ENCODE results near the gene SLC1A2. TPM values are rescaled to one million over a fixed set of nuclear protein-coding genes. Genes with fewer than 3 reads are reported as not detected.

Gene SLC1A2
- total and polyA plus RNA-seq, 2 of the 4 experiments (the other 2 are of a cell fraction): 0.15 to 0.54 TPM

DNA sequence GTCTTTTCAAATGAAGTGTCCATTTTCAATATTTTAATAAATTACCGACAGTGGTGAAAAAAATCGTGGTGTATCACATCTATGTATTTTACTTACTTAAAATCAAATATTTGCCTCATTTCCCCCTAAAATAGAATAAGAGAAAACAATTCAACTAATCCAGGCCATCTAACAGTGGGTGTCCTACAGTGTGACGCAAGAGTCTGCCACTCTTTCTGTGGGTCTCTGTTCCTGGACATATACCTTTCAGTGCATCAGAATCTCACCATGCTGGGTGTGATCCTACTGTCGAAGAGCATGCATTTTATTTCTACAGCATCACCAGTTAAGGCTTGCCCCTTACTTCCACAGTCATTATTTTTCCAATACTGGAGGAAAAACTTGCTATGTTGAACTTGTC lies 169.2 kb downstream of the SLC1A2 start:
- CTCF ChIA-PET: no interaction called here
- TF ChIP-seq MXI1 (IDR thresholded peaks at IDR 0.05; ENCODE audit: borderline replicate concordance, low read depth, low read length): no peak
- no peak for TF ChIP-seq USF2 (IDR thresholded peaks at IDR 0.05; ENCODE audit: low read depth, low read length)
- no peak for TF ChIP-seq FOS (IDR thresholded peaks at IDR 0.05; ENCODE audit: low read depth, low read length)
- peak; percentile 50 for TF ChIP-seq CEBPB (IDR thresholded peaks at IDR 0.05; ENCODE audit: low read depth, low read length)
- Histone ChIP-seq H3K4me3 (ENCODE audit: insufficient read depth, low read depth, low read length) (no peak overlapping the region), H3K18ac (ENCODE audit: low read depth, low read length) (no peak overlapping the region), H4K91ac (ENCODE audit: insufficient read depth, low read depth, low read length) (no peak overlapping the region), H2AFZ (replicated peaks; ENCODE audit: low read length, poor library complexity) (no peak overlapping the region), H2AK9ac (replicated peaks; ENCODE audit: low read depth, low read length, poor library complexity) (no peak overlapping the region), H2BK5ac (ENCODE audit: low read depth, low read length, poor library complexity, severe bottlenecking) (no peak overlapping the region), H3K9ac (ENCODE audit: low read depth, low read length) (no peak overlapping the region), H2BK20ac (ENCODE audit: low read depth, low read length) (no peak overlapping the region), H4K20me1 (ENCODE audit: insufficient read depth, low read length) (no peaks in the 10 kb centered on the region), H3K56ac (ENCODE audit: extremely low read depth, insufficient read depth, low read length) (no peak overlapping the region), H3K27me3 (ENCODE audit: control insufficient read depth, insufficient read depth, low read length) (no peaks in the 10 kb centered on the region), H3K4me2 (ENCODE audit: low read depth, low read length) (no peak overlapping the region), H3K9me3 (ENCODE audit: control insufficient read depth, insufficient read depth, low read length) (no peaks in the 10 kb centered on the region; the same call in 1 of the 2 replicates), H3K27ac (ENCODE audit: insufficient read depth, low read length) (no peak overlapping the region), H3K14ac (replicated peaks; ENCODE audit: low read depth, low read length) (no peak overlapping the region), H3K4me1 (ENCODE audit: control insufficient read depth, insufficient read depth, low read length) (peaks cover 10% of the 10 kb centered on the region), H3K36me3 (ENCODE audit: control insufficient read depth, insufficient read depth, low read length) (no peaks in the 10 kb centered on the region), H2BK15ac (ENCODE audit: low read depth, low read length) (no peak overlapping the region), H4K5ac (ENCODE audit: low read depth, low read length) (no peak overlapping the region), H3K23ac (ENCODE audit: low read depth, low read length) (no peak overlapping the region), H3K9me1 (ENCODE audit: insufficient read depth, low read length) (peaks cover 8% of the 10 kb centered on the region; the same call in 1 of the 2 replicates), H4K8ac (ENCODE audit: low read depth in 2 of 2, low read length in 2 of 2) (no peak overlapping the region), H2BK120ac (ENCODE audit: low read depth, low read length) (no peak overlapping the region), H3K79me1 (ENCODE audit: low read depth in 1 of 2, low read length in 2 of 2) (no peaks in the 10 kb centered on the region), H3K4ac (ENCODE audit: low read depth, low read length) (no peak overlapping the region), H2AK5ac (ENCODE audit: low read depth, low read length) (no peak overlapping the region)
- intact Hi-C loops (cut with micrococcal nuclease) (no loop called here), in situ Hi-C loops (cut with MboI; ENCODE audit: low sequenced_read_pairs) (loop anchor here (10.0 kb wide), 1 partner anchor 65 kb away; no protein-coding TSS in a partner anchor), dilution Hi-C loops (cut with HindIII; ENCODE audit: low sequenced_read_pairs, unreplicated experiment) (no loop called here)
- ATAC-seq (ENCODE audit: low read depth) (no peak), DNase-seq (no peak)
- POLR2A ChIA-PET (ENCODE audit: unreplicated experiment): no interaction called here
- no TSS peak for BruUV-seq (replicated peaks)
- WGBS, 2 experiments (ENCODE audit: extremely low coverage in 2 of 2, insufficient read length in 1 of 2): 100% methylated on average over 1 of the region's 4 CpGs; no CpG with 5 or more reads in 1 of the 2 experiments

All from IMR-90 (cell line).